Measurements from ENCODE around the gene PARK7. TPM values are rescaled to one million over a fixed set of nuclear protein-coding genes. Genes with fewer than 3 reads are reported as not detected.
A peak's percentile ranks its signal among the peaks of the same experiment; 100 is the strongest.

The PARK7 gene
- total RNA-seq, 1 donor from 2014 or later: 307 TPM

DNA sequence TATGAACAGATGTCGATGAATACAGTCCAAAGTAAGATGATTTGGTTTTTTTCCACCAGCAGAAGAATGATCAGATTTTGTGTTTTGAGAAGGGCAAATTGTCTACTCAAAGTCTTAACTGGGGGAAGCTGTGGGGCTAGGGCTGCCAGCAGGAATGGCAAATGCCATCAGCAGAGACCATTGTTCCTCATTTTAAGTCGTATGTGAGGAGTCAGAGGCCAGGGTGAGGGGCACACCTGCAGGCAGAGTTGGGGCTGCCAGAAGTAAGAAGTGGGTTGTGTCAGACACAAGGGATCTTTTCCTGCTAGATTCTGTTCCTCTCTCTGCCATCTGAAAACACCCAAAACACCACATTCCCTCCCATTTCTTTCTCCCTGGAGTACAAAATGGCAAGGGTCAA, 8.7 kb downstream of the PARK7 start:
- FAIRE-seq: no peak
- Histone ChIP-seq H3K27me3 (ENCODE audit: control insufficient read depth, insufficient read depth, low read length) (no peaks in the 10 kb centered on the region), H3K36me3 (ENCODE audit: control insufficient read depth, insufficient read depth, low read length) (peaks cover 25% of the 10 kb centered on the region), H3K4me3 (ENCODE audit: low read depth, low read length) (no peak overlapping the region)
- DNase-seq (ENCODE audit: low read depth): no peak
- TF ChIP-seq, protein P1, sequence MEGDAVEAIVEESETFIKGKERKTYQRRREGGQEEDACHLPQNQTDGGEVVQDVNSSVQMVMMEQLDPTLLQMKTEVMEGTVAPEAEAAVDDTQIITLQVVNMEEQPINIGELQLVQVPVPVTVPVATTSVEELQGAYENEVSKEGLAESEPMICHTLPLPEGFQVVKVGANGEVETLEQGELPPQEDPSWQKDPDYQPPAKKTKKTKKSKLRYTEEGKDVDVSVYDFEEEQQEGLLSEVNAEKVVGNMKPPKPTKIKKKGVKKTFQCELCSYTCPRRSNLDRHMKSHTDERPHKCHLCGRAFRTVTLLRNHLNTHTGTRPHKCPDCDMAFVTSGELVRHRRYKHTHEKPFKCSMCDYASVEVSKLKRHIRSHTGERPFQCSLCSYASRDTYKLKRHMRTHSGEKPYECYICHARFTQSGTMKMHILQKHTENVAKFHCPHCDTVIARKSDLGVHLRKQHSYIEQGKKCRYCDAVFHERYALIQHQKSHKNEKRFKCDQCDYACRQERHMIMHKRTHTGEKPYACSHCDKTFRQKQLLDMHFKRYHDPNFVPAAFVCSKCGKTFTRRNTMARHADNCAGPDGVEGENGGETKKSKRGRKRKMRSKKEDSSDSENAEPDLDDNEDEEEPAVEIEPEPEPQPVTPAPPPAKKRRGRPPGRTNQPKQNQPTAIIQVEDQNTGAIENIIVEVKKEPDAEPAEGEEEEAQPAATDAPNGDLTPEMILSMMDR (IDR thresholded peaks at IDR 0.05; ENCODE audit: insufficient read depth, low read length, severe bottlenecking): no peak

DNA sequence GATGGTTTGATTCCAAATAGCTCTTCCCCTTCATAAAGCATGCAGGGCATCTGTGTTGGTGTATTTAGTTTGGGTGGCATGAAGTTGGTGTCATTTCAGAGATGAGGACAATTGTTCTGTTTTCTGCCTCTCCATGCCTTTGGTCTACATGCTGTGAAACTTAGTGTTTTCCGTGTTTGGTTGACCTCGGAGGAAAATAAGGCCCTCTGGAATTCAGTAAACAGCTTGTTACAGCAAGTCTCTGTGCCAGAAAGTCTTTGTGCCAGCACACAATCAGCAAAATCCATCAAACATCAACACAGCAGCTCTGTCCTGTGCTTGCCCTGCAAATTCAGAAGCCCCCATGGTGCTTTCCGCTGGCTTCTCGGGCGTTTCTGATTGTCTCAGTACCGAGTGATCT, 9.5 kb downstream of the PARK7 start:
- peaks cover 22% of the 10 kb centered on the region for H3K36me3 ChIP-seq (ENCODE audit: control insufficient read depth, insufficient read depth, low read length)

DNA sequence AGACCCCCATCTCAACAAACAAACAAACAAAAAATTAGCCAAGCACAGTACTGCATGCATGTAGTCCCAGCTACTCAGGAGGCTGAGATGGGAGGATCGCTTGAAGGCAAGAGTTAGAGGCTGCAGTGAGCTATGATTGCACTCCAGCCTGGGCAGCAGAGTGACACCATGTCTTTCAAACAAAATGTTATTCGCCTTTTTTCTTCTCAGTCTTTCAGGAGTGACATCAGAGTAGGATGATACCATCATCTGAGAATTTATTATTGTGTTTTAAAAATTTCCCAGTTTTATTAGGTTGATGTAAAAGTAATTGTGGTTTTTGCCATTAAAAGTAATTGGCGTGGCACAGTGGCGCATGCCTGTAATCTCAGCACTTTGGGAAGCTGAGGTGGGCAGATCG, 10.8 kb downstream of the PARK7 start:
- peaks cover 19% of the 10 kb centered on the region for H3K36me3 ChIP-seq (ENCODE audit: control insufficient read depth, insufficient read depth, low read length)
- H3K27me3 ChIP-seq (ENCODE audit: control insufficient read depth, insufficient read depth, low read length): no peaks in the 10 kb centered on the region
- TF ChIP-seq, protein P1 (IDR thresholded peaks at IDR 0.05; ENCODE audit: insufficient read depth, low read length, severe bottlenecking): no peak
- DNase-seq (ENCODE audit: low read depth): no peak
- FAIRE-seq: no peak
- no peak overlapping the region for H3K4me3 ChIP-seq (ENCODE audit: low read depth, low read length)

More for the DNA sequence above, 9.5 kb downstream of the PARK7 start:
- Histone ChIP-seq H3K4me3 (ENCODE audit: low read depth, low read length) (no peak overlapping the region), H3K27me3 (ENCODE audit: control insufficient read depth, insufficient read depth, low read length) (no peaks in the 10 kb centered on the region)
- TF ChIP-seq, protein P1 (IDR thresholded peaks at IDR 0.05; ENCODE audit: insufficient read depth, low read length, severe bottlenecking): no peak
- FAIRE-seq: no peak
- no peak for DNase-seq (ENCODE audit: low read depth)

DNA sequence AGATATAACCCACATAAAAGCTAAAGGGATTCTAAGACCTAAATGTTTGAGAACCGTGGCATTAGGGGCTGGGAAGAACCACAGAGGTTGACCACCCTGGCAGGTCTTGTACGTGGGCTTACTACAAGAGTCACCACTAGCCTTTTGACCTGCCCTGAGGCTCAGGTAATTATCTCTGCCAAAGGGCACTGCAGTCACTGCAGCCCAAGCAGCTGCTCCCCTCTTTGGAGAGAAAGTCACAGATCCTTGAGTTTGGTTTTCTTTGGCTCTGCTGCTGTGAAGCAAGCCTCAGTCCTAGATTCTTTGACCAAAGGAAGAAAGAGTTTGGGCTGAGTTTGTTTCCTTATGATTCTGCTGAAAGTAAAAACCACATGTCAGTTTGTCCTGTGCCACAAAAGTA, 11.6 kb downstream of the PARK7 start:
- DNase-seq (ENCODE audit: low read depth) (no peak), FAIRE-seq (no peak)
- no peaks in the 10 kb centered on the region for H3K27me3 ChIP-seq (ENCODE audit: control insufficient read depth, insufficient read depth, low read length)
- TF ChIP-seq, protein P1 (IDR thresholded peaks at IDR 0.05; ENCODE audit: insufficient read depth, low read length, severe bottlenecking): no peak
- peaks cover 18% of the 10 kb centered on the region for H3K36me3 ChIP-seq (ENCODE audit: control insufficient read depth, insufficient read depth, low read length)
- H3K4me3 ChIP-seq (ENCODE audit: low read depth, low read length): no peak overlapping the region

DNA sequence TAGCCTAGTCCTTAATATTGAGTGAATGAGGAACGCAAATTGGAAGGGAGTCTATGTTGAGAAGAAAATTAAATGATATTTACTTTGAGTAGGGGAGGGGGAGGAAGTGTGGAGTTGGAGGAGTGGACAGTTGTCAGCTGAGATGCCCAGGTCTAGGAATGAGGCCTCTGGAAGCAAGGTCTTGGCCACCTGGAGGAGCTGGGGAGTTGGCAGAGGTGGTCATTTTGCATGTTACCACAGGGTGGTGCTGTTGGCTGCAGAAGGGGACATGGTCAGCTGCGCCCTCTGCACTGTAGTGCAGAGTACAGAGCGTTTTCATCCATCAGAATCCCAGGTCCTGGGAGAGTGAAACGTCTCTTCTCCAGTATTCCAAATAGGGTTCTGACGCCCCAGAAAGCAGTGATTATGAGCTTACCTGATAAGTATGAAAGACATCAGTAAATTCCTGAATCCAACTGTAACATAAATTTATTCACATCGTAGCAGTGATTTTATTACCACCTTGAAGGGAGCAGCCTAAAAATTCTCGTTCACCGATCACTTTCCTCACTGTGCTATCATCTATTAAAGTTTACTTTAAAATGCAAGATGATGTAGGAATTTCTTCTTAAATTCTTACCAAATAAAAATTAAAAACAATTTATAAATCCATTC, 13.8 kb downstream of the PARK7 start:
- TF ChIP-seq, protein P1 (IDR thresholded peaks at IDR 0.05; ENCODE audit: insufficient read depth, low read length, severe bottlenecking): peak; percentile 97
- DNase-seq (ENCODE audit: low read depth) (peak; percentile 73), FAIRE-seq (peak; percentile 40)
- Histone ChIP-seq H3K27me3 (ENCODE audit: control insufficient read depth, insufficient read depth, low read length) (no peaks in the 10 kb centered on the region), H3K4me3 (ENCODE audit: low read depth, low read length) (no peak overlapping the region), H3K36me3 (ENCODE audit: control insufficient read depth, insufficient read depth, low read length) (peaks cover 17% of the 10 kb centered on the region)

DNA sequence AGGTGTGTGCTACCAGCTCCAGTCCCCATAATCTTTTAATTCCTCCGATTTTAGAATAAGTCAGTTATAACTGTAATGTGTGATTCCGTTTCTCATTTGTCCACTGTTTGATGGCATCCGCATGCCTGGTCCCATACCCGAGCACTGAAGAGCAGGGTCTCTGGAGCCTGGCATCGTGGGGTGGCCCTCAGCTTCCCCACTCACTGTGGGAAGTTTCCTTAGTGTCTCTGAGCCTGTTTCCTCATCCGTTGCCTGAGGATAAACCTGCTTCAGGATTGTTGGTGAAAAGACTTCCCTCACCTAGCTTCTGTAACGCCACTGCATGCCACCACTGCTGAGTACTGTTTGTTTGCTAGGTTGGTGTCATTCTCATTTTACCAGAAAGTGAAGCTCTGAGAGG, 19.5 kb downstream of the PARK7 start:
- DNase-seq (ENCODE audit: low read depth) (no peak), FAIRE-seq (no peak)
- Histone ChIP-seq H3K36me3 (ENCODE audit: control insufficient read depth, insufficient read depth, low read length) (peaks cover 23% of the 10 kb centered on the region), H3K27me3 (ENCODE audit: control insufficient read depth, insufficient read depth, low read length) (no peaks in the 10 kb centered on the region), H3K4me3 (ENCODE audit: low read depth, low read length) (no peak overlapping the region)
- TF ChIP-seq, protein P1 (IDR thresholded peaks at IDR 0.05; ENCODE audit: insufficient read depth, low read length, severe bottlenecking): no peak
